22Rv1 (cell line): Measurements from ENCODE around the gene DMAC2.
A peak's percentile ranks its signal among the peaks of the same experiment; 100 is the strongest.

Experiments
- H3K27ac ChIP-seq: fragments of 450-650 bp; 2 replicates; pipeline ENCODE4 v1.5.1; 2017
- ZFX ChIP-seq: fragments of 450-650 bp; IDR thresholded peaks from 2 replicates; pipeline ENCODE4 v1.6.1; 2017; ENCODE audit warnings: antibody characterized with exemption, borderline replicate concordance
- TF ChIP-seq, protein P1 (sequence below): fragments of 450-650 bp; IDR thresholded peaks from 2 replicates; pipeline ENCODE4 v1.5.1; 2017; ENCODE audit warnings: mild to moderate bottlenecking

The DMAC2 gene

DNA sequence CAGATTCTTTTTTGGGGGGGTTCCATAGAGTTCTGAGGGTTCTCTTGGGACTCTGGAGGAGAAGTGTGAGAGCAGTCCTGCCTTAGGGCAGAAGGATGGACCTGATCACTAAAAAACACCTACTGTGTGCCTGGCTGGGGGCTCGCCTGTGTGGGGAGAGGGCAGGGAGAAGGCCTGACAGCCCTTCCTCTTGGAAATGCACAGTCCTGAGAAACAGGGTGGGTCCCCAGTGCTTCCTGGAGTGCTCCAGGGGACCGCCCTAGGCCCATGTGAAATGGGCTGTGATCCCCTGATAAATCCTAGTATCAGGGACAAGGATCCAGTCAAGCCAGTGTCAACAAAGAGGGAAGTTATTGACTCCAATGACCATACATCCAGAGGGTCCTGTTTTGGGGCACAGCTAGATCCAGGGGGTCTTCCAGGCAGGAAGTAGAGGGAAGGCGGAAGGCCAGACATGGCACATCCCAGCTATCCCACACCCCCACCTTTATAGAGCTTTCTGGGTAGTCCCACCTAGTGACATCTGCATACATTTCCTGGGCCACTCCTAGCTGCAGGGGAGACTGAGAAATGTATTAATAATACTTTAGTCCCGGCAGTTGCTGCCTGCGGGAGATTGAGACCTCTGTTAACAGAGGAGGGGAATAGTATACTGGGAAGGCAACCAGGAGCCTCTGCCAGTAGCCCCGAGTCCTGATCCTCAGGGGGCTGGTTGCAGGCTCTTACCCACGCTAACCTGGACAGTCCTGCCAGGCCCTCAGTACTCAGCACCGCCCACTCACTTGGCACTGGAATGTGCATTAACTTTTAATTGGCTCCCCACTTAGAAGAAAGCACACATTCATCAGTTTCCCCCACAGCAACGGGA lies 28.4 kb downstream of the DMAC2 start:
- H3K27ac ChIP-seq, result no peak overlapping the region
- TF ChIP-seq ZFX, result no peak
- TF ChIP-seq, protein P1, sequence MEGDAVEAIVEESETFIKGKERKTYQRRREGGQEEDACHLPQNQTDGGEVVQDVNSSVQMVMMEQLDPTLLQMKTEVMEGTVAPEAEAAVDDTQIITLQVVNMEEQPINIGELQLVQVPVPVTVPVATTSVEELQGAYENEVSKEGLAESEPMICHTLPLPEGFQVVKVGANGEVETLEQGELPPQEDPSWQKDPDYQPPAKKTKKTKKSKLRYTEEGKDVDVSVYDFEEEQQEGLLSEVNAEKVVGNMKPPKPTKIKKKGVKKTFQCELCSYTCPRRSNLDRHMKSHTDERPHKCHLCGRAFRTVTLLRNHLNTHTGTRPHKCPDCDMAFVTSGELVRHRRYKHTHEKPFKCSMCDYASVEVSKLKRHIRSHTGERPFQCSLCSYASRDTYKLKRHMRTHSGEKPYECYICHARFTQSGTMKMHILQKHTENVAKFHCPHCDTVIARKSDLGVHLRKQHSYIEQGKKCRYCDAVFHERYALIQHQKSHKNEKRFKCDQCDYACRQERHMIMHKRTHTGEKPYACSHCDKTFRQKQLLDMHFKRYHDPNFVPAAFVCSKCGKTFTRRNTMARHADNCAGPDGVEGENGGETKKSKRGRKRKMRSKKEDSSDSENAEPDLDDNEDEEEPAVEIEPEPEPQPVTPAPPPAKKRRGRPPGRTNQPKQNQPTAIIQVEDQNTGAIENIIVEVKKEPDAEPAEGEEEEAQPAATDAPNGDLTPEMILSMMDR, result no peak

DNA sequence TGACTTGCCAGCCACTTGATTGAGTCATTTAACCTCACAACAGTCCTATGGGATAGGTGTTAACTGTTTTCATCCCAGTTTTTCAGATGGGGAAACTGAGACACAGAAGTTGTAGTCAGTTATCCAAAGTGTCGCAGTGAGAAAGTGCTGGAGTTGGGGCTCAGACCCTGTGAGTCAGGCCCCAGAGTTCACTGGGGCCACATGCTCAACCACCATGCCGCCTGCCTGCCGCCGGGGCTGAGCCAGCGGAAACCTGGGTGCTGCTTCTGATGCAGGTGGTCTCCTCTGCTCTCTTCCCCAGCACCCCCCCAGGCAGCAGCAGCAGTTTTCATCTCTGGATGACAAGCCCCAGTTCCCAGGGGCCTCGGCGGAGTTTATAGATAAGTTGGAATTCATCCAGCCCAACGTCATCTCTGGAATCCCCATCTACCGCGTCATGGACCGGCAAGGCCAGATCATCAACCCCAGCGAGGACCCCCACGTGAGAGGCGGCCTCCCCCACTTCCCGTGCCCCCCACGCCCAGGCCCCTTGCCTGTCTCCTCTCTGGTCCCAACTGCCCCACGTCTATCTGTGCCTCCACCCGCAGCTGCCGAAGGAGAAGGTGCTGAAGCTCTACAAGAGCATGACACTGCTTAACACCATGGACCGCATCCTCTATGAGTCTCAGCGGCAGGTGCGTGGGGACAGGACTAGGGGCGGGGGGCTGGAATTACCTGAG lies 29.2 kb downstream of the DMAC2 start:
- no peak for TF ChIP-seq ZFX
- TF ChIP-seq, protein P1, result no peak
- H3K27ac ChIP-seq, result no peak overlapping the region

DNA sequence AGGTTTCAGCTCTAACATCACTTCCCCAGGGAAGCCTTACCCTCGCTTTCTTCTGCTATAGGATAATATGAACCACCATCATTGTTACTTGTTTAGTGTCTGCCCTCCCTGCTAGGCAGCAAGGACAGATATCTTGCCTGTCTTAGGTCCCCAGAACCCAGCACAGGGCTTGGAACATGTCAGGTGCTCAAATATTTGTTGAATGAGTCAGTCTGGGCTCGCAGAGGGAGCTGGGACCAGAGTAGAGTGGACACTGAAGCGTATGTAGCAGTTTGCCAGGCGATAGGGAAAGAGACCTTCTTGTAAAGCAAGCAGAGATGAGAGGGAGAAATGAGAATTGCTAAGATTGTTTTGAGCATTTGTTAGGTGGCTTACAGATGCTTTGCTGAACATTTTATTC lies 30.4 kb downstream of the DMAC2 start:
- TF ChIP-seq, protein P1, result no peak
- TF ChIP-seq ZFX, result no peak
- peak overlapping the region; percentile 50 for H3K27ac ChIP-seq

DNA sequence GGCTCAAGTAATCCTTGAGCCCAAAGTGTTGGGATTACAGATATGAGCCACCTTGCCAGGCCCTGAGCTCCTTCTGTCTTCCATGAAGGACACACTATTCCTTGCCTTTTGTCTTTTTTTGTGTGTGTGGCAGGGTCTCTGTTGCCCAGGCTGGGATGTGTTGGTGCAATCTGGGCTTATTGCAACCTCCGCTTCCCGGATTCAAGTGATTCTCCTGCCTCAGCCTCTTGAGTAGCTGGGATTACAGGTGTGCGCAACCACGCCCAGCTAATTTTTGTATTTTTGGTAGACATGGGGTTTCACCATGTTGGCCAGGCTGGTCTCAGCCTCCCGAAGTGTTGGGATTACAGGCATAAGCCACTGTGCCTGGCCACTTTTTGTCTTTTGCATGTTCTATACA lies 30.9 kb downstream of the DMAC2 start:
- H3K27ac ChIP-seq, result peak overlapping the region; percentile 50

DNA sequence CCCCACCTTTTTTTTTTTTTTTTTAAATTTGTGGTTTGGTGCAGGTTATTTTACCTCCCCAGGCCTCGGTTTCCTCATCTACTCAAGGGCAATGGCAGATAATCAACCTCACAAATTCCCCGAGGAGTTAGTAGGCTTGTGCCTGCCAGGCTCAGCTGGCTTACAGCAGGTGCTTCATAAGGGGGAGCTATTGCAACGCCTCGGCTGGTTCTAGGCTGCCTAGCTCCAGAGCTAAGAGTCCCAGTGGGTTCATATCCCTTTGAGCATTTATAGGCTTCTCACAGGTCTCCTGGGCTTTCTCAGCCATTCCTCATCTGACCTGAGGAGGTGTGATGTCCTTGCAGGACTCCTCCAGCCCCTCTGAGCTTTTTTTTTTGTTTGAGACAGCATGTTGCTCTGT lies 31.5 kb downstream of the DMAC2 start:
- H3K27ac ChIP-seq, result no peak overlapping the region
- TF ChIP-seq, protein P1, result no peak
- TF ChIP-seq ZFX, result no peak

DNA sequence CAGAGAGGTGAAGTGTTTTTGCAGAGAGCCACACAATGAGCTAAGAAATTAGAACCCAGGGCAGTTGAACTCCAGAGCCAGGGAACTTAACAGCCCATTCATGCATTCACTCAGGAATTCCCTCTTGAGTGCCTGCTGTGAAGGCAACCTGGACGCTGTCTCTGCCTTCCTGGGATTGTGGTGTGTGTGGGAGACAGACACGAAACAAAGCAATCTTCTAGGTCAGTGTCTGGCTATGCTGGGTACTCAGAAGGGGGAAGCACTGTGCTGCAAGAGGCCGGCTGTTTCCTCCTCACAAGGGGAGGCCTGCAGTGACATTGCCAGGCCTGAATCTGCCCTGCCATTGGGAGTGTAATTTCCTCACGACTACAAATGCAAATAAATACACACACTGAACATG lies 32.4 kb downstream of the DMAC2 start:
- no peak overlapping the region for H3K27ac ChIP-seq
- TF ChIP-seq, protein P1, result no peak
- no peak for TF ChIP-seq ZFX

DNA sequence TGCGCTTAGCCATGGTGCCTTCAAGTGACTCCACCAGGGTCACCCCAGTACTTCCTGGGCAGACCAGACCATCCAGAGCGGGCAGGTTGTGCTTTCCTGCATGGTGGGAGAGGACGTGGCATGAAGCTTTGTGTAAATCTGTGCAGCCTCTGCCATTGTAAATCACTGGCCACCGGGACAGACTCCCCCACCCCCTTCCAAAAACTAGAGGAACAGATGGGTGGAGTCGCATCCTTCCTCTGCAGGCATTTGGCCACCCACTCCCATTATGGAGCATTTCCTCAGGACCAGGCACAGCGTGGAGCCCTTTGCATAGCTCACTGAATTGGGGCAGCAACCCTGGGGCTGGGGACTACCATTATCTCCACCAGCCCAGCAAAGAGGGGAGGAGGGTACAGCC lies 33.9 kb downstream of the DMAC2 start:
- H3K27ac ChIP-seq, result no peak overlapping the region
- no peak for TF ChIP-seq ZFX
- TF ChIP-seq, protein P1, result no peak
